ENCODE results near the gene NAE1. TPM values are rescaled to one million over a fixed set of nuclear protein-coding genes. Genes with fewer than 3 reads are reported as not detected.

NAE1 gene
- total RNA-seq, 1 experiment from 2014 or later = 123 TPM

GRCh38 chr16:66811043-66811442 lies 19.7 kb downstream of the NAE1 start:
- Histone ChIP-seq H3K9me2 (ENCODE audit: insufficient read depth) (no peaks in the 10 kb centered on the region), H3K4me3 (replicated peaks in 1 of 2; ENCODE audit: low read depth in 1 of 2, low read length in 2 of 2) (no peak overlapping the region), H4K20me1 (ENCODE audit: insufficient read depth) (no peaks in the 10 kb centered on the region), H3K79me2 (ENCODE audit: insufficient read depth, low read length) (no peaks in the 10 kb centered on the region), H2AFZ (ENCODE audit: low read depth, low read length, poor library complexity, severe bottlenecking) (no peak overlapping the region), H3K9me3 (ENCODE audit: control insufficient read depth in 1 of 2, insufficient read depth in 1 of 2, low read depth in 1 of 2, low read length in 2 of 2) (no peaks in the 10 kb centered on the region), H3K36me3 (ENCODE audit: control insufficient read depth in 1 of 2, insufficient read depth in 2 of 2, low read length in 2 of 2) (peaks cover 57 to 58% of the 10 kb centered on the region in 2 experiments), H3K9ac (ENCODE audit: low read length) (no peak overlapping the region), H3K4me2 (ENCODE audit: low read length) (no peak overlapping the region), H3K27me3 (ENCODE audit: insufficient read depth, low read length) (no peaks in the 10 kb centered on the region), H3K27ac (ENCODE audit: low read depth, low read length) (no peak overlapping the region), H3K4me1 (ENCODE audit: control insufficient read depth in 1 of 2, insufficient read depth in 2 of 2, low read length in 2 of 2) (no peaks in the 10 kb centered on the region)
- intact Hi-C loops (cut with micrococcal nuclease) = no loop called here
- CTCF ChIA-PET = interaction anchor here (1.1 to 1.3 kb wide), 2 partner anchors 19 to 57 kb away, joined by 5 read pairs; no protein-coding TSS in a partner anchor
- RAD21 ChIA-PET (ENCODE audit: low non-redundant PET in 1 of 2, low total read pairs in 2 of 2, uncharacterized antibody in 2 of 2, unreplicated experiment in 2 of 2) = no interaction called here
- TF ChIP-seq ZFX (IDR thresholded peaks at IDR 0.05) = no peak
- DNase-seq (ENCODE audit: low read depth, low spot score) = no peak
- ATAC-seq = no peak
- POLR2A ChIA-PET = no interaction called here
- BruUV-seq (replicated peaks) = no TSS peak

DNA sequence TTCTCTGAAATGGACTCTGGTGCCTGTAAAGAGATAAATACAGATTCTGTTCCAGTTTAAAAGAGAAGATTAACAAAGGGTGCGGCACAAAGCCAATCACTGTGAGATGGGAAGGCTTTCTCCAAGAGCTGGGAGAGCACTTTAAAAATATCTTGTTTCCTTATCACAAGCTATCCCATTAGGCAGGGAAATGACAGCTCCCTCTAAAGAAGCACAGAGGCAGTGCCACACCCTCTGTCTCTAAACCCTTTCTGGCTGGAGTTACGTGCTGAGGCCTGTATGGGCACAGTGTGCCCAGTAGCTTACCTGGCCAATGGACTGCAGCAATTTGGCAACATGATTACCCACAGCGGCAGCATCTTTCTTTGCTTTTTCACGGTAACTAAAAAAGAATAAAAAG lies 20.4 kb downstream of the NAE1 start:
- TF ChIP-seq ZBTB33 (IDR thresholded peaks at IDR 0.05; ENCODE audit: extremely low read depth, insufficient replicate concordance, low read length) (no peak), TCF7L2 (IDR thresholded peaks at IDR 0.05; ENCODE audit: borderline replicate concordance, extremely low read depth, insufficient read depth, insufficient read length) (no peak), REST (IDR thresholded peaks at IDR 0.05; ENCODE audit: low read depth) (no peak), EGR1 (IDR thresholded peaks at IDR 0.05; ENCODE audit: low read depth) (no peak), YY1 (IDR thresholded peaks at IDR 0.05; ENCODE audit: extremely low read depth, insufficient replicate concordance, low read depth, low read length) (no peak), SIN3A (IDR thresholded peaks at IDR 0.05; ENCODE audit: low read depth) (no peak), POLR2AphosphoS5 (IDR thresholded peaks at IDR 0.05; ENCODE audit: low read depth, low read length) (no peak)
- TF ChIP-seq, protein P1, sequence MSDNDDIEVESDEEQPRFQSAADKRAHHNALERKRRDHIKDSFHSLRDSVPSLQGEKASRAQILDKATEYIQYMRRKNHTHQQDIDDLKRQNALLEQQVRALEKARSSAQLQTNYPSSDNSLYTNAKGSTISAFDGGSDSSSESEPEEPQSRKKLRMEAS (IDR thresholded peaks at IDR 0.05) = no peak
- H3K4me3 ChIP-seq (replicated peaks in 1 of 2; ENCODE audit: low read depth in 1 of 2, low read length in 2 of 2) = no peak overlapping the region
- ATAC-seq (no peak), DNase-seq (ENCODE audit: low read depth, low spot score) (no peak)
- BruUV-seq (replicated peaks) = no TSS peak
- H3K4me1 ChIP-seq (ENCODE audit: control insufficient read depth in 1 of 2, insufficient read depth in 2 of 2, low read length in 2 of 2) = no peaks in the 10 kb centered on the region
- intact Hi-C loops (cut with micrococcal nuclease) = no loop called here
- POLR2A ChIA-PET = no interaction called here
- no peaks in the 10 kb centered on the region for H4K20me1 ChIP-seq (ENCODE audit: insufficient read depth)
- H3K27ac ChIP-seq (ENCODE audit: low read depth, low read length) = no peak overlapping the region
- no peak overlapping the region for H3K9ac ChIP-seq (ENCODE audit: low read length)
- peaks cover 61 to 62% of the 10 kb centered on the region in 2 experiments for H3K36me3 ChIP-seq (ENCODE audit: control insufficient read depth in 1 of 2, insufficient read depth in 2 of 2, low read length in 2 of 2)
- no peaks in the 10 kb centered on the region for H3K9me2 ChIP-seq (ENCODE audit: insufficient read depth)
- no peaks in the 10 kb centered on the region for H3K9me3 ChIP-seq (ENCODE audit: control insufficient read depth in 1 of 2, insufficient read depth in 1 of 2, low read depth in 1 of 2, low read length in 2 of 2)
- RAD21 ChIA-PET (ENCODE audit: low non-redundant PET in 1 of 2, low total read pairs in 2 of 2, uncharacterized antibody in 2 of 2, unreplicated experiment in 2 of 2) = no interaction called here
- H3K4me2 ChIP-seq (ENCODE audit: low read length) = no peak overlapping the region
- no peaks in the 10 kb centered on the region for H3K27me3 ChIP-seq (ENCODE audit: insufficient read depth, low read length)
- H3K79me2 ChIP-seq (ENCODE audit: insufficient read depth, low read length) = no peaks in the 10 kb centered on the region
- H2AFZ ChIP-seq (ENCODE audit: low read depth, low read length, poor library complexity, severe bottlenecking) = no peak overlapping the region
- CTCF ChIA-PET = interaction anchor here (1.1 to 1.3 kb wide), 2 partner anchors 20 to 58 kb away, joined by 5 read pairs; no protein-coding TSS in a partner anchor
